ENCODE data around the gene ACLY. TPM values are rescaled to one million over a fixed set of nuclear protein-coding genes. Genes with fewer than 3 reads are reported as not detected.

The ACLY gene
- total and polyA plus RNA-seq, 2 of the 13 experiments (the other 11 are each of a cell fraction or from before 2014, with no cell fraction given), result 111 to 218 TPM

DNA sequence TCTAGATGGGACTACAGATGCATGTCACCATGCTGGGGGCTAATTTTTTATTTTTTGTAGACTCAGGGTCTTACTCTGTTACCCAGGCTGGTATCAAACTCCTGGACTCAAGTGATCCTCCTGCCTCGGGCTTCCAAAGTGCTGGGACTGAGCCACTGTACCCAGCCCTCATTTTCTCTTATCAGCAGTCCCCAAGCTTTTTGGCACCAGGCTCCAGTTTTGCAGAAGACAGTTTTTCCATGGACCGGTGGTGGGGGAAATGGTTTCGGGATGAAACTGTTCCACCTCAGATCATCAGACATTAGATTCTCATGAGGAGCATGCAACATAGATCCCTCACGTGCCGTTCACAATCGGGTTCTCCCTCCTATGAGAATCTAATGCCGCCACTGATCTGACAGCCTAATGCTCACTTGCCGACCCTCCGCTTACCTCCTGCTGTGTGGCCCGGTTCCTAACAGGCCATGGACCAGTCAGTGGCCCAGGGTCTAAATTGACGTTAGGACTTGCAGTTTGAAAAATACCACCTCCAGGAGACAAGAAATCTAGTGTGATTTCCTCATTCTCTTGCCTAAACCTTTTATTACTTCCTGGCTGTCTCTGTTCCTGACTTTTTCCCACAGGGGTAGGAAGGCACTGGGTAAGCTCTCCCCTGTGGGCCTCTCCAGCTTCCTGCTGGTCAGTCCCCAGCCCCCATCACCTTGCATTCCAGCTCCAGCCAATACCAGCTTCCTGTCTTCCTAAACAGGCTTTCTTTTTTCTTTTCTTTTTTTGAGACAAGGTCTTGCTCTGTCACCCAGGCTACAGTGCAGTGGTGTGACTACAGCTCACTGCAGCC, 38.5 kb upstream of the ACLY start (continued):
- TF ChIP-seq, protein P1, sequence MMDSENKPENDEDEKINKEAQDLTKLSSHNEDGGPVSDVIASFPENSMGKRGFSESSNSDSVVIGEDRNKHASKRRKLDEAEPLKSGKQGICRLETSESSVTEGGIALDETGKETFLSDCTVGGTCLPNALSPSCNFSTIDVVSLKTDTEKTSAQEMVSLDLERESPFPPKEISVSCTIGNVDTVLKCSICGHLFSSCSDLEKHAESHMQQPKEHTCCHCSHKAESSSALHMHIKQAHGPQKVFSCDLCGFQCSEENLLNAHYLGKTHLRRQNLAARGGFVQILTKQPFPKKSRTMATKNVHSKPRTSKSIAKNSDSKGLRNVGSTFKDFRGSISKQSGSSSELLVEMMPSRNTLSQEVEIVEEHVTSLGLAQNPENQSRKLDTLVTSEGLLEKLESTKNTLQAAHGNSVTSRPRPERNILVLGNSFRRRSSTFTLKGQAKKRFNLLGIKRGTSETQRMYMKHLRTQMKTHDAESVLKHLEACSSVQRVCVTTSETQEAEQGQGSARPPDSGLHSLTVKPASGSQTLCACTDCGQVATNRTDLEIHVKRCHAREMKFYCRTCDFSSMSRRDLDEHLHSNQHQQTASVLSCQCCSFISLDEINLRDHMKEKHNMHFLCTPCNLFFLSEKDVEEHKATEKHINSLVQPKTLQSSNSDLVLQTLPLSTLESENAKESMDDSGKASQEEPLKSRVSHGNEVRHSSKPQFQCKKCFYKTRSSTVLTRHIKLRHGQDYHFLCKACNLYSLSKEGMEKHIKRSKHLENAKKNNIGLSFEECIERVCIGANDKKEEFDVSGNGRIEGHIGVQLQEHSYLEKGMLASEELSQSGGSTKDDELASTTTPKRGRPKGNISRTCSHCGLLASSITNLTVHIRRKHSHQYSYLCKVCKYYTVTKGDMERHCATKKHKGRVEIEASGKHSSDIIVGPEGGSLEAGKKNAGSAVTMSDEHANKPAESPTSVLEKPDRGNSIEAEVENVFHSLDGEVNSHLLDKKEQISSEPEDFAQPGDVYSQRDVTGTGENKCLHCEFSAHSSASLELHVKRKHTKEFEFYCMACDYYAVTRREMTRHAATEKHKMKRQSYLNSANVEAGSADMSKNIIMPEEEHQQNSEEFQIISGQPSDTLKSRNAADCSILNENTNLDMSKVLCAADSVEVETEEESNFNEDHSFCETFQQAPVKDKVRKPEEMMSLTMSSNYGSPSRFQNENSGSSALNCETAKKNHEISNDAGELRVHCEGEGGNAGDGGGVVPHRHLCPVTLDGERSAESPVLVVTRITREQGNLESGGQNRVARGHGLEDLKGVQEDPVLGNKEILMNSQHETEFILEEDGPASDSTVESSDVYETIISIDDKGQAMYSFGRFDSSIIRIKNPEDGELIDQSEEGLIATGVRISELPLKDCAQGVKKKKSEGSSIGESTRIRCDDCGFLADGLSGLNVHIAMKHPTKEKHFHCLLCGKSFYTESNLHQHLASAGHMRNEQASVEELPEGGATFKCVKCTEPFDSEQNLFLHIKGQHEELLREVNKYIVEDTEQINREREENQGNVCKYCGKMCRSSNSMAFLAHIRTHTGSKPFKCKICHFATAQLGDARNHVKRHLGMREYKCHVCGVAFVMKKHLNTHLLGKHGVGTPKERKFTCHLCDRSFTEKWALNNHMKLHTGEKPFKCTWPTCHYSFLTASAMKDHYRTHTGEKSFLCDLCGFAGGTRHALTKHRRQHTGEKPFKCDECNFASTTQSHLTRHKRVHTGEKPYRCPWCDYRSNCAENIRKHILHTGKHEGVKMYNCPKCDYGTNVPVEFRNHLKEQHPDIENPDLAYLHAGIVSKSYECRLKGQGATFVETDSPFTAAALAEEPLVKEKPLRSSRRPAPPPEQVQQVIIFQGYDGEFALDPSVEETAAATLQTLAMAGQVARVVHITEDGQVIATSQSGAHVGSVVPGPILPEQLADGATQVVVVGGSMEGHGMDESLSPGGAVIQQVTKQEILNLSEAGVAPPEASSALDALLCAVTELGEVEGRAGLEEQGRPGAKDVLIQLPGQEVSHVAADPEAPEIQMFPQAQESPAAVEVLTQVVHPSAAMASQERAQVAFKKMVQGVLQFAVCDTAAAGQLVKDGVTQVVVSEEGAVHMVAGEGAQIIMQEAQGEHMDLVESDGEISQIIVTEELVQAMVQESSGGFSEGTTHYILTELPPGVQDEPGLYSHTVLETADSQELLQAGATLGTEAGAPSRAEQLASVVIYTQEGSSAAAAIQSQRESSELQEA (CRISPR knock-in tag; IDR thresholded peaks at IDR 0.05; ENCODE audit: not compliant biosample characterization), result no peak
- TF ChIP-seq ZNF12 (CRISPR knock-in tag; IDR thresholded peaks at IDR 0.05) (no peak), FOXJ3 (CRISPR knock-in tag; IDR thresholded peaks at IDR 0.05; ENCODE audit: borderline replicate concordance) (no peak), ZFP36 (IDR thresholded peaks at IDR 0.05; ENCODE audit: borderline replicate concordance, low read depth, low read length, partially characterized antibody) (no peak), NR2F2 (IDR thresholded peaks at IDR 0.05; ENCODE audit: borderline replicate concordance, low read depth) (no peak), HOXA3 (CRISPR knock-in tag; IDR thresholded peaks at IDR 0.05) (peak; percentile 43; the same call in 1 of the 2 replicates), GLI4 (CRISPR knock-in tag; IDR thresholded peaks at IDR 0.05; ENCODE audit: borderline replicate concordance) (no peak), ZNF383 (CRISPR knock-in tag; IDR thresholded peaks at IDR 0.05; ENCODE audit: borderline replicate concordance) (no peak), ARHGAP35 (CRISPR knock-in tag; IDR thresholded peaks at IDR 0.05; ENCODE audit: borderline replicate concordance) (0 out of 2 replicates have a peak, but pooled peaks have one; percentile 62), MAFK (conservative IDR thresholded peaks at IDR 0.05 in 1 of 2, IDR thresholded peaks at IDR 0.05 in 1 of 2; ENCODE audit: low read length in 2 of 2) (no peak), RXRB (CRISPR knock-in tag; IDR thresholded peaks at IDR 0.05; ENCODE audit: borderline replicate concordance) (peak; percentile 69), KAT8 (CRISPR knock-in tag; IDR thresholded peaks at IDR 0.05) (peak; percentile 79), KDM6A (CRISPR knock-in tag; IDR thresholded peaks at IDR 0.05; ENCODE audit: low read depth) (no peak; the same call in 1 of the 2 replicates), ZNF121 (CRISPR knock-in tag; IDR thresholded peaks at IDR 0.05) (no peak), ATRX (CRISPR knock-in tag; IDR thresholded peaks at IDR 0.05; ENCODE audit: borderline replicate concordance) (no peak), ZNF792 (CRISPR knock-in tag; IDR thresholded peaks at IDR 0.05) (0 out of 2 replicates have a peak, but pooled peaks have one; percentile 15), ZBTB7B (CRISPR knock-in tag; IDR thresholded peaks at IDR 0.05) (peak; percentile 67)
- TF ChIP-seq, protein P2, sequence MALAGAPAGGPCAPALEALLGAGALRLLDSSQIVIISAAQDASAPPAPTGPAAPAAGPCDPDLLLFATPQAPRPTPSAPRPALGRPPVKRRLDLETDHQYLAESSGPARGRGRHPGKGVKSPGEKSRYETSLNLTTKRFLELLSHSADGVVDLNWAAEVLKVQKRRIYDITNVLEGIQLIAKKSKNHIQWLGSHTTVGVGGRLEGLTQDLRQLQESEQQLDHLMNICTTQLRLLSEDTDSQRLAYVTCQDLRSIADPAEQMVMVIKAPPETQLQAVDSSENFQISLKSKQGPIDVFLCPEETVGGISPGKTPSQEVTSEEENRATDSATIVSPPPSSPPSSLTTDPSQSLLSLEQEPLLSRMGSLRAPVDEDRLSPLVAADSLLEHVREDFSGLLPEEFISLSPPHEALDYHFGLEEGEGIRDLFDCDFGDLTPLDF (CRISPR knock-in tag; IDR thresholded peaks at IDR 0.05), result no peak
- TF ChIP-seq, protein P3, sequence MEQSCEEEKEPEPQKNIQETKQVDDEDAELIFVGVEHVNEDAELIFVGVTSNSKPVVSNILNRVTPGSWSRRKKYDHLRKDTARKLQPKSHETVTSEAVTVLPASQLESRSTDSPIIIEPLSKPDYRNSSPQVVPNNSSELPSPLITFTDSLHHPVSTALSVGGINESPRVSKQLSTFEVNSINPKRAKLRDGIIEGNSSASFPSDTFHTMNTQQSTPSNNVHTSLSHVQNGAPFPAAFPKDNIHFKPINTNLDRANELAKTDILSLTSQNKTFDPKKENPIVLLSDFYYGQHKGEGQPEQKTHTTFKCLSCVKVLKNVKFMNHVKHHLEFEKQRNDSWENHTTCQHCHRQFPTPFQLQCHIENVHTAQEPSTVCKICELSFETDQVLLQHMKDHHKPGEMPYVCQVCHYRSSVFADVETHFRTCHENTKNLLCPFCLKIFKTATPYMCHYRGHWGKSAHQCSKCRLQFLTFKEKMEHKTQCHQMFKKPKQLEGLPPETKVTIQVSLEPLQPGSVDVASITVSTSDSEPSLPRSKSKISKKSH (CRISPR knock-in tag; IDR thresholded peaks at IDR 0.05; ENCODE audit: borderline replicate concordance), result no peak

All from HepG2 (cell line).